Tongue (tissue), 2 donors: Measurements from ENCODE around the gene GPATCH8. TPM values are rescaled to one million over a fixed set of nuclear protein-coding genes. Genes with fewer than 3 reads are reported as not detected.

Experiments
- DNase-seq: peaks from one replicate; pipeline ENCODE4 v3.0.0-alpha.2; 2015
- total RNA-seq: library from RNA; depleted of rRNA; stranded (reverse); fragments of >200 nt; gene quantifications from one replicate; pipeline ENCODE4 v1.2.3, GENCODE V29; 2014

Gene GPATCH8
- total RNA-seq, 1 donor from 2014 or later: 47.1 TPM

GRCh38 chr17:44451016-44451627 lies 52.1 kb downstream of the GPATCH8 start:
- no peak for DNase-seq

- no peak for DNase-seq
Observed at GRCh38 chr17:44448412-44448811, 54.8 kb downstream of the GPATCH8 start.

GRCh38 chr17:44444735-44445105 lies 58.5 kb downstream of the GPATCH8 start:
- DNase-seq: no peak

- DNase-seq: no peak
Observed at GRCh38 chr17:44442806-44443205, 60.4 kb downstream of the GPATCH8 start.

- peak; percentile 6 for DNase-seq
Observed at GRCh38 chr17:44439168-44439567, 64.0 kb downstream of the GPATCH8 start.

- DNase-seq: peak; percentile 64
Observed at GRCh38 chr17:44438636-44439035, 64.6 kb downstream of the GPATCH8 start.

GRCh38 chr17:44436336-44436735 lies 66.9 kb downstream of the GPATCH8 start:
- DNase-seq: no peak

GRCh38 chr17:44432254-44433157 lies 70.7 kb downstream of the GPATCH8 start:
- peak; percentile 3 for DNase-seq

GRCh38 chr17:44424828-44425461 lies 78.3 kb downstream of the GPATCH8 start:
- DNase-seq: no peak

- DNase-seq: no peak
Observed at GRCh38 chr17:44417553-44417952, 85.7 kb downstream of the GPATCH8 start.

GRCh38 chr17:44416558-44417289 lies 86.5 kb downstream of the GPATCH8 start:
- no peak for DNase-seq

- DNase-seq: no peak
Observed at GRCh38 chr17:44414394-44415155, 88.6 kb downstream of the GPATCH8 start.

GRCh38 chr17:44409309-44410028 lies 93.7 kb downstream of the GPATCH8 start:
- no peak for DNase-seq

- DNase-seq: no peak
Observed at GRCh38 chr17:44408786-44409185, 94.4 kb downstream of the GPATCH8 start.

GRCh38 chr17:44402564-44403172 lies 100.5 kb downstream of the GPATCH8 start:
- no peak for DNase-seq

GRCh38 chr17:44400226-44400847 lies 102.9 kb downstream of the GPATCH8 start:
- peak; percentile 24 for DNase-seq

GRCh38 chr17:44398692-44399691 lies 104.2 kb downstream of the GPATCH8 start:
- no peak for DNase-seq
